ENCODE results near the gene BID. TPM values are rescaled to one million over a fixed set of nuclear protein-coding genes. Genes with fewer than 3 reads are reported as not detected.

Gene BID
- total RNA-seq, 1 experiment from 2014 or later, result 23.2 TPM

GRCh38 chr22:17706947-17707346 lies 67.3 kb downstream of the BID start:
- no peak overlapping the region for H3K23ac ChIP-seq (ENCODE audit: insufficient read length, low read depth, low read length)
- H4K8ac ChIP-seq (replicated peaks; ENCODE audit: insufficient read length, low read depth, low read length), result no peak overlapping the region
- no peak overlapping the region for H3T11ph ChIP-seq (ENCODE audit: low read length)
- no peaks in the 10 kb centered on the region for H3K79me1 ChIP-seq (ENCODE audit: insufficient read depth, low read depth, low read length, poor library complexity, severe bottlenecking)
- H3K79me2 ChIP-seq (ENCODE audit: insufficient read depth, low read length), result no peaks in the 10 kb centered on the region
- H3K27ac ChIP-seq (ENCODE audit: insufficient read length, low read depth, low read length), result no peak overlapping the region
- Mint-ChIP-seq H3K27me3 (ENCODE audit: low read depth) (no peaks in the 10 kb centered on the region), H3K36me3 (ENCODE audit: insufficient read depth in 1 of 3, low read depth in 3 of 3) (peaks cover 10 to 21% (median 16%) of the 10 kb centered on the region in 3 experiments), H3K9me3 (no peaks in the 10 kb centered on the region), H3K4me3 (no peak overlapping the region), H3K4me1 (peaks cover 6 to 9% of the 10 kb centered on the region in 2 experiments), H3K27ac (no peak overlapping the region)
- H2BK5ac ChIP-seq (ENCODE audit: insufficient read length, low read length), result no peak overlapping the region
- no peak overlapping the region for H2AK5ac ChIP-seq (ENCODE audit: insufficient read length, low read length)
- no peak for DNase-seq
- H3K18ac ChIP-seq (ENCODE audit: insufficient read length, low read depth, low read length), result no peak overlapping the region
- H4K91ac ChIP-seq (ENCODE audit: insufficient read length, low read depth, low read length), result no peak overlapping the region
- no peak overlapping the region for H2BK120ac ChIP-seq (ENCODE audit: low read depth, low read length, poor library complexity, severe bottlenecking)
- H2AFZ ChIP-seq (ENCODE audit: low read length), result no peak overlapping the region
- H4K5ac ChIP-seq (ENCODE audit: insufficient read length, low read depth, low read length), result no peak overlapping the region
- no peaks in the 10 kb centered on the region for H4K20me1 ChIP-seq (ENCODE audit: control insufficient read depth, insufficient read depth, insufficient read length)
- no peak overlapping the region for H3K9ac ChIP-seq (ENCODE audit: extremely low read depth, insufficient read length, low read length)
- no peak overlapping the region for H3K14ac ChIP-seq (ENCODE audit: insufficient read depth, low read length)
- TF ChIP-seq CTCF (conservative IDR thresholded peaks at IDR 0.05), result no peak
- no peaks in the 10 kb centered on the region for H3K4me1 ChIP-seq (ENCODE audit: insufficient read depth, low read length)
- no CpG with 5 or more reads among the region's 1 CpG for WGBS (ENCODE audit: extremely low coverage, insufficient read length, low lambda C conversion rate)
- no peak overlapping the region for H3K56ac ChIP-seq (ENCODE audit: insufficient read length, low read depth, low read length)
- no peak overlapping the region for H2BK15ac ChIP-seq (ENCODE audit: low read depth, low read length)
- H2BK12ac ChIP-seq (ENCODE audit: insufficient read length, low read depth, low read length), result no peak overlapping the region
- no peak overlapping the region for H2BK20ac ChIP-seq (ENCODE audit: low read depth, low read length, poor library complexity, severe bottlenecking)
- no peak overlapping the region for H3K4ac ChIP-seq (ENCODE audit: low read depth, low read length)
- H3K9me3 ChIP-seq (ENCODE audit: control insufficient read depth, low read depth, low read length), result no peaks in the 10 kb centered on the region
- no peak overlapping the region for H3K4me2 ChIP-seq (ENCODE audit: insufficient read depth, insufficient read length, low read length)
- H3K23me2 ChIP-seq (ENCODE audit: insufficient read length, low read depth, low read length, poor library complexity, severe bottlenecking), result no peaks in the 10 kb centered on the region
- H3K27me3 ChIP-seq (ENCODE audit: insufficient read depth, low read length), result no peaks in the 10 kb centered on the region

Data from H9 (cell line).